ENCODE data around the gene ZNF805.

DNA sequence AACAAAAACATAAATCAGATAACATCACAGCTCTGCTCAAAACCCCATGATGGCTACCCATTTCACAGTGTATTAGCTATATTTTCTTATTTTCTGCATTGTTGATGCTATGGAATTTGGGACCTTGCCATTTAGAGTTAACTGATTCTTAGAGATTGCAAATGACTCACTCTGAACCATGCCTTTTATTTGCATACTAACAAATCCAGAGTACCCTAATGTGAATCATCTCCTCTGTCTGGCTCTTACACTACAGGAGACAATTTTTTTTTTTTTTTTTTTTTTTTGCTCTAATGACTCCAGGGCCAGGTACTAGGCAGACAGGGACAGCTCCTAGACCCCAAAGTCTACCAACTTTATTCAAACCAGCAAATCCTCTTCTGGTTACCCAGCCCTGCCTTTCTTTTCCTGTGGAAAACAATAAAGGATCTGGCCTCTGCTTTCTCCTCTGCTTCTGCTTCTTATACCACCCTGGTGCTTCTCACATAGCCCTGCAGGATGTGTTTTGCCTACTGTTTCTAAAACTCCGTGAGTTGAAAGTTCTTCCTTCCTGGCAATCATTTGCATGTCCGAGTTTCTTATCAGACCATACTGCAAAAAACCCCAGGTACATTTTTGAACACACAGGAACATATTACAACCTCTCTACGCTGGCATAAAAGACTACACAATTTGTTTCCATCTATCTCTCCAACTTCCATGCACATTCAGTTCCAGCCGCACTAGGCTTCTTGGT is 29.3 kb downstream of the ZNF805 start:
- no peak for TF ChIP-seq EZH2phosphoT487 (IDR thresholded peaks at IDR 0.05)
- TF ChIP-seq, protein P1, sequence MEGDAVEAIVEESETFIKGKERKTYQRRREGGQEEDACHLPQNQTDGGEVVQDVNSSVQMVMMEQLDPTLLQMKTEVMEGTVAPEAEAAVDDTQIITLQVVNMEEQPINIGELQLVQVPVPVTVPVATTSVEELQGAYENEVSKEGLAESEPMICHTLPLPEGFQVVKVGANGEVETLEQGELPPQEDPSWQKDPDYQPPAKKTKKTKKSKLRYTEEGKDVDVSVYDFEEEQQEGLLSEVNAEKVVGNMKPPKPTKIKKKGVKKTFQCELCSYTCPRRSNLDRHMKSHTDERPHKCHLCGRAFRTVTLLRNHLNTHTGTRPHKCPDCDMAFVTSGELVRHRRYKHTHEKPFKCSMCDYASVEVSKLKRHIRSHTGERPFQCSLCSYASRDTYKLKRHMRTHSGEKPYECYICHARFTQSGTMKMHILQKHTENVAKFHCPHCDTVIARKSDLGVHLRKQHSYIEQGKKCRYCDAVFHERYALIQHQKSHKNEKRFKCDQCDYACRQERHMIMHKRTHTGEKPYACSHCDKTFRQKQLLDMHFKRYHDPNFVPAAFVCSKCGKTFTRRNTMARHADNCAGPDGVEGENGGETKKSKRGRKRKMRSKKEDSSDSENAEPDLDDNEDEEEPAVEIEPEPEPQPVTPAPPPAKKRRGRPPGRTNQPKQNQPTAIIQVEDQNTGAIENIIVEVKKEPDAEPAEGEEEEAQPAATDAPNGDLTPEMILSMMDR (IDR thresholded peaks at IDR 0.05), result no peak

Measured in neural progenitor cell (in vitro differentiated cells).